K562 (cell line): Measurements from ENCODE around the gene EHD2. TPM values are rescaled to one million over a fixed set of nuclear protein-coding genes. Genes with fewer than 3 reads are reported as not detected.

Experiments
- ATAC-seq: fragments of 200-7000 bp; cut with Tn5 transposase; 3 replicates; pipeline ENCODE4 v1.9.1; 2020; ENCODE audit warnings: moderate library complexity
- BruUV-seq: library from RNA; stranded (reverse); fragments of 400-500 nt; replicated peaks from 2 replicates; lab custom pipeline; 2021; lab: Mats Ljungman, UMichigan
- CTCF ChIA-PET: fragments of 300-600 bp; formaldehyde crosslinking; extraction: SDS; loops from one replicate; lab custom pipeline; 2021; ENCODE audit warnings: low intra/inter-chr PET ratio; lab: Yijun Ruan, JAX
- POLR2A ChIA-PET: fragments of 300-600, 350-650 bp; sonication (Branson Sonifier 250); formaldehyde crosslinking; extraction: SDS; loops from one replicate; lab custom pipeline; 2021; ENCODE audit warnings: antibody characterized with exemption, inconsistent platforms; lab: Yijun Ruan, JAX
- DNase-seq, 4 experiments: peaks; one replicate each; pipeline versions ENCODE4 v3.0.0 to v3.0.0-alpha.2; 2011 to 2018; ENCODE audit warnings: low spot score in 3 of 4, mixed read lengths in 3 of 4; ENCODE audit errors: extremely low read depth in 1 of 4
- FAIRE-seq: peaks from 2 replicates; lab custom pipeline; 2011; peaks lifted over from hg19 to GRCh38; lab: Jason Lieb, UNC
- H2AFZ ChIP-seq: 2 replicates; pipeline ENCODE4 v1.6.0; 2011; ENCODE audit warnings: low read depth, low read length, control low read depth, inconsistent platforms
- H3K27ac ChIP-seq: fragments of 200-600 bp; 3 replicates; pipeline ENCODE4 v1.8.0; 2011; ENCODE audit warnings: low read depth, mild to moderate bottlenecking, control low read depth, inconsistent platforms, low read length, moderate library complexity, mixed read lengths; ENCODE audit errors: extremely low read depth
- H3K27me3 ChIP-seq, 2 experiments: fragments of 300-600 bp in 1 of 2; 2 replicates in 1 of 2; 3 replicates in 1 of 2; pipeline versions ENCODE4 v1.6.0 to v1.8.0; 2011; ENCODE audit warnings: inconsistent platforms in 2 of 2, low read length in 2 of 2, mild to moderate bottlenecking in 1 of 2, mixed read lengths in 1 of 2, moderate library complexity in 1 of 2; ENCODE audit not compliant: control insufficient read depth in 2 of 2, insufficient read depth in 2 of 2
- H3K36me3 ChIP-seq: fragments of 300-600 bp; 3 replicates; pipeline ENCODE4 v1.8.0; 2011; ENCODE audit warnings: mild to moderate bottlenecking, low read length, inconsistent platforms; ENCODE audit not compliant: control insufficient read depth, insufficient read depth
- H3K4me1 ChIP-seq, 2 experiments: fragments of 200-600 bp in 1 of 2; replicated peaks in 1 of 2; 2 replicates in 1 of 2; 3 replicates in 1 of 2; pipeline versions ENCODE4 v1.5.1 to v1.8.0; 2011; ENCODE audit warnings: inconsistent platforms in 2 of 2, low read length in 2 of 2, mild to moderate bottlenecking in 1 of 2, mixed read lengths in 1 of 2, moderate library complexity in 1 of 2; ENCODE audit not compliant: control insufficient read depth in 2 of 2, insufficient read depth in 2 of 2
- H3K4me2 ChIP-seq: 2 replicates; pipeline ENCODE4 v1.6.1; 2011; ENCODE audit warnings: low read length, control low read depth, inconsistent platforms, mixed read lengths; ENCODE audit not compliant: insufficient read depth
- H3K4me3 ChIP-seq: fragments of 200-600 bp; sonication (generic), shearing (Covaris generic); 2 replicates; pipeline ENCODE4 v1.5.1; 2016; ENCODE audit warnings: control low read depth, inconsistent platforms
- H3K79me2 ChIP-seq: fragments of 200-600 bp; 3 replicates; pipeline ENCODE4 v1.8.0; 2011; ENCODE audit warnings: low read length, inconsistent platforms; ENCODE audit not compliant: control insufficient read depth, insufficient read depth
- H3K9ac ChIP-seq, 2 experiments: 2 replicates each; pipeline versions ENCODE4 v1.6.0 to v1.6.1; 2011; ENCODE audit warnings: low read depth in 2 of 2, low read length in 2 of 2, control low read depth in 1 of 2, inconsistent platforms in 1 of 2, mild to moderate bottlenecking in 1 of 2, mixed read lengths in 1 of 2; ENCODE audit not compliant: insufficient read depth in 1 of 2
- H3K9me1 ChIP-seq: one replicate; pipeline ENCODE4 v1.6.0; 2011; ENCODE audit warnings: inconsistent platforms, mild to moderate bottlenecking, low read length, moderate library complexity; ENCODE audit not compliant: control insufficient read depth, insufficient read depth
- H3K9me3 ChIP-seq: replicated peaks from 2 replicates; pipeline ENCODE4 v1.5.1; 2011; ENCODE audit warnings: low read depth, low read length, inconsistent platforms; ENCODE audit not compliant: control insufficient read depth, insufficient read depth
- H4K20me1 ChIP-seq: replicated peaks from 2 replicates; pipeline ENCODE4 v1.6.1; 2011; ENCODE audit warnings: low read length, inconsistent platforms, mixed read lengths; ENCODE audit not compliant: control insufficient read depth, insufficient read depth
- ASH1L ChIP-seq: fragments of 450-650 bp; IDR thresholded peaks from 2 replicates; pipeline ENCODE4 v1.6.1; 2018; ENCODE audit warnings: borderline replicate concordance, mild to moderate bottlenecking, low read depth; ENCODE audit not compliant: partially characterized antibody
- POLR2G ChIP-seq: fragments of 200-400 bp; formaldehyde crosslinking; IDR thresholded peaks from 2 replicates; pipeline ENCODE4 v1.6.1; 2017; ENCODE audit warnings: low read depth, mild to moderate bottlenecking, antibody characterized with exemption, low read length, moderate library complexity
- RBFOX2 ChIP-seq: fragments of 200-400 bp; formaldehyde crosslinking; IDR thresholded peaks from 2 replicates; pipeline ENCODE4 v1.6.1; 2017; ENCODE audit warnings: low read depth, mild to moderate bottlenecking, low read length, moderate library complexity
- SAP30 ChIP-seq: fragments of 200-600 bp; sonication (generic); IDR thresholded peaks from 2 replicates; pipeline ENCODE4 v1.6.1; 2012; ENCODE audit warnings: borderline replicate concordance, low read depth, mild to moderate bottlenecking, moderate library complexity, low read length, control low read depth, inconsistent platforms; ENCODE audit not compliant: insufficient read depth, poor library complexity, severe bottlenecking
- SIN3A ChIP-seq, 2 experiments: fragments of 150-350 bp in 1 of 2; IDR thresholded peaks; 2 replicates each; pipeline ENCODE4 v1.6.1; 2011 to 2016; ENCODE audit warnings: borderline replicate concordance in 2 of 2, low read depth in 2 of 2, low read length in 2 of 2, mild to moderate bottlenecking in 2 of 2, moderate library complexity in 2 of 2; ENCODE audit not compliant: control insufficient read depth in 1 of 2
- ZNF24 ChIP-seq: fragments of 450-650 bp; IDR thresholded peaks from 2 replicates; pipeline ENCODE4 v1.6.1; 2016
- WGBS: fragments of 100-300 bp; shearing (Covaris generic); methylation state at CpG from one replicate; pipeline ENCODE4 v1.1.6; 2016; ENCODE audit warnings: low coverage, mixed read lengths; ENCODE audit not compliant: insufficient coverage; ENCODE audit errors: missing lambda C conversion rate; 5-methylcytosine and 5-hydroxymethylcytosine counted together
- in situ Hi-C: fragments of 300-500 bp; cut with MboI; formaldehyde crosslinking; loops from 4 replicates; pipeline ENCODE4 v1.15.0; 2018; ENCODE audit warnings: inconsistent platforms, mixed read lengths
- intact Hi-C: fragments of 100-400 bp; cut with micrococcal nuclease; formaldehyde crosslinking; loops from 2 replicates; pipeline ENCODE4 v1.14.2; 2022
- polyA plus RNA-seq, 8 experiments: library from polyadenylated mRNA; depleted of rRNA in 4 of 8; stranded (reverse) in 5 of 8; unstranded in 3 of 8; fragments of >200 nt; fragmentation: Nextera tagmentation in 2 of 8; fragmentation: Illumina TruSeq in 1 of 8; extraction: Ambion mirVana in 2 of 8; extraction: Trizol in 1 of 8; gene quantifications; 2 replicates each; pipeline versions ENCODE4 v1.2.1 to v1.2.3, GENCODE V29; 2011 to 2014; ENCODE audit warnings: inconsistent platforms in 1 of 8, missing spikeins in 1 of 8
- total RNA-seq, 7 experiments: library from RNA; depleted of rRNA in 6 of 7; stranded (reverse); fragments of >200 nt in 6 of 7; fragmentation: Illumina TruSeq in 2 of 7; extraction: Trizol in 2 of 7; gene quantifications; 2 replicates each; pipeline versions ENCODE4 v1.2.1 to v1.2.3, GENCODE V29; 2011 to 2021; ENCODE audit warnings: low replicate concordance in 1 of 7

The EHD2 gene
- total and polyA plus RNA-seq, 9 of the 15 experiments (the other 6 are each of a cell fraction or from before 2014, with no cell fraction given): 1.7 to 32.2 (median 3.0) TPM

- no peak overlapping the region for H3K4me2 ChIP-seq
- peaks cover 3% of the 10 kb centered on the region for H3K9me1 ChIP-seq
- no TSS peak for BruUV-seq
- no peak overlapping the region for H3K4me3 ChIP-seq
- CTCF ChIA-PET: no interaction called here
- TF ChIP-seq ASH1L (no peak), SAP30 (no peak), POLR2G (peak; percentile 44), SIN3A (IDR thresholded peaks at IDR 0.05; ENCODE audit: borderline replicate concordance in 2 of 2, control insufficient read depth in 1 of 2, low read depth in 2 of 2, low read length in 2 of 2) (no peak), ZNF24 (no peak), RBFOX2 (peak; percentile 51)
- TF ChIP-seq, all 486 proteins: peak for 2
- DNase-seq: no peak
- Histone ChIP-seq H3K79me2 (peaks cover 7% of the 10 kb centered on the region; the same call in 1 of the 3 replicates), H3K4me1 (peaks cover 0 to 21% of the 10 kb centered on the region in 2 experiments; a peak in 2 of 5 replicates), H3K9ac (no peak overlapping the region), H4K20me1 (peaks cover 7% of the 10 kb centered on the region), H2AFZ (no peak overlapping the region), H3K27me3 (no peaks in the 10 kb centered on the region), H3K9me3 (no peaks in the 10 kb centered on the region), H3K27ac (no peak overlapping the region), H3K36me3 (peaks cover 97% of the 10 kb centered on the region; the same call in 2 of the 3 replicates)
- no peak; the same call in 2 of the 3 replicates for ATAC-seq
- no peak for FAIRE-seq
- in situ Hi-C loops (no loop called here), intact Hi-C loops (no loop called here)
- WGBS: 98% methylated on average over 10 of the region's 37 CpGs
- POLR2A ChIA-PET: interaction anchor here (0.8 to 3.3 kb wide), 3 partner anchors 11 to 258 kb away, joined by 3 to 15 read pairs (median 7); no protein-coding TSS in a partner anchor
Observed at GRCh38 chr19:47754206-47755064, 41.2 kb downstream of the EHD2 start.
